ENCODE measurements around the gene GMPR2. TPM values are rescaled to one million over a fixed set of nuclear protein-coding genes. Genes with fewer than 3 reads are reported as not detected.

The GMPR2 gene
- total and polyA plus RNA-seq, 2 of the 13 experiments (the other 11 are each of a cell fraction or from before 2014, with no cell fraction given) = 210 to 273 TPM

GRCh38 chr14:24232645-24233537 lies at the start of gene GMPR2 (continued):
- TF ChIP-seq YEATS2 (CRISPR knock-in tag; IDR thresholded peaks at IDR 0.05; ENCODE audit: borderline replicate concordance) (peak; percentile 79), RBAK (CRISPR knock-in tag; IDR thresholded peaks at IDR 0.05) (no peak), NPAS2 (CRISPR knock-in tag; IDR thresholded peaks at IDR 0.05; ENCODE audit: borderline replicate concordance) (0 out of 2 replicates have a peak, but pooled peaks have one; percentile 20), KDM5B (CRISPR knock-in tag; IDR thresholded peaks at IDR 0.05; ENCODE audit: borderline replicate concordance) (peak; percentile 95), ZNF737 (CRISPR knock-in tag; IDR thresholded peaks at IDR 0.05; ENCODE audit: borderline replicate concordance) (peak; percentile 7), ZFP1 (CRISPR knock-in tag; IDR thresholded peaks at IDR 0.05) (peak; percentile 19), ZBTB26 (CRISPR knock-in tag; IDR thresholded peaks at IDR 0.05; ENCODE audit: borderline replicate concordance) (peak; percentile 67; the same call in 1 of the 2 replicates), GPBP1L1 (CRISPR knock-in tag; IDR thresholded peaks at IDR 0.05) (no peak), ZNF567 (CRISPR knock-in tag; IDR thresholded peaks at IDR 0.05; ENCODE audit: borderline replicate concordance) (no peak), ZNF782 (CRISPR knock-in tag; IDR thresholded peaks at IDR 0.05; ENCODE audit: borderline replicate concordance) (no peak; the same call in 1 of the 2 replicates), TMF1 (CRISPR knock-in tag; IDR thresholded peaks at IDR 0.05; ENCODE audit: low read depth) (no peak; the same call in 1 of the 2 replicates), RELA (CRISPR knock-in tag; IDR thresholded peaks at IDR 0.05) (peak; percentile 24), KMT2B (CRISPR knock-in tag; IDR thresholded peaks at IDR 0.05) (peak; percentile 90; the same call in 1 of the 2 replicates), NFE2 (CRISPR knock-in tag; IDR thresholded peaks at IDR 0.05) (no peak), CC2D1A (CRISPR knock-in tag; IDR thresholded peaks at IDR 0.05) (no peak), CEBPZ (IDR thresholded peaks at IDR 0.05; ENCODE audit: low read length) (no peak), DMTF1 (CRISPR knock-in tag; IDR thresholded peaks at IDR 0.05) (no peak), HOXA5 (CRISPR knock-in tag; IDR thresholded peaks at IDR 0.05) (peak; percentile 96), TAF1 (CRISPR knock-in tag; IDR thresholded peaks at IDR 0.05) (peak; percentile 85), EP300 (IDR thresholded peaks at IDR 0.05; ENCODE audit: low read depth in 2 of 2, low read length in 2 of 2) (no peak), EP300 (CRISPR knock-in tag; IDR thresholded peaks at IDR 0.05; ENCODE audit: borderline replicate concordance) (peak; percentile 41)
